Measurements from ENCODE around the gene NEK5.
A peak's percentile ranks its signal among the peaks of the same experiment; 100 is the strongest.

Gene NEK5

DNA sequence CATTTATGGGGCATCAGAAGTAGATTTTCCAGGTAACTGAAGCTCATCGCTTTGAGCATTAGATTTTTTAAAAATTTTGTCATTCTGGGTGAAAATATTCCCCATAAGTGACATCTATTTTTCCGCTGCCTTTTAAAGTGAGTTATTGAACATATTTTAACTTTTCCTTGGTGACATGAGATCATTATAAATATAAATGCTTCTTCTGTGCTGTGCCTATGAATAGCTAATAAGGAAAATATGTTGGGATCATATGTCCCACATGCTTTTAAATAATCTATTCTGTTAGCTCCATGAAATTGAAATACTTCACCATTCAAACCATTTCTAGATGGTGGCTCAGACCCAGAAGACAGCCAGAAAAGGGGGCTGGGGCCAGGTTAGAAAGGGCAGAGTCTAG, 131.7 kb downstream of the NEK5 start:
- no peak overlapping the region for H3K4me3 ChIP-seq (ENCODE audit: control insufficient read depth, low read depth, low read length)
- no peak for DNase-seq (ENCODE audit: low read depth)
- TF ChIP-seq, protein P1, sequence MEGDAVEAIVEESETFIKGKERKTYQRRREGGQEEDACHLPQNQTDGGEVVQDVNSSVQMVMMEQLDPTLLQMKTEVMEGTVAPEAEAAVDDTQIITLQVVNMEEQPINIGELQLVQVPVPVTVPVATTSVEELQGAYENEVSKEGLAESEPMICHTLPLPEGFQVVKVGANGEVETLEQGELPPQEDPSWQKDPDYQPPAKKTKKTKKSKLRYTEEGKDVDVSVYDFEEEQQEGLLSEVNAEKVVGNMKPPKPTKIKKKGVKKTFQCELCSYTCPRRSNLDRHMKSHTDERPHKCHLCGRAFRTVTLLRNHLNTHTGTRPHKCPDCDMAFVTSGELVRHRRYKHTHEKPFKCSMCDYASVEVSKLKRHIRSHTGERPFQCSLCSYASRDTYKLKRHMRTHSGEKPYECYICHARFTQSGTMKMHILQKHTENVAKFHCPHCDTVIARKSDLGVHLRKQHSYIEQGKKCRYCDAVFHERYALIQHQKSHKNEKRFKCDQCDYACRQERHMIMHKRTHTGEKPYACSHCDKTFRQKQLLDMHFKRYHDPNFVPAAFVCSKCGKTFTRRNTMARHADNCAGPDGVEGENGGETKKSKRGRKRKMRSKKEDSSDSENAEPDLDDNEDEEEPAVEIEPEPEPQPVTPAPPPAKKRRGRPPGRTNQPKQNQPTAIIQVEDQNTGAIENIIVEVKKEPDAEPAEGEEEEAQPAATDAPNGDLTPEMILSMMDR (IDR thresholded peaks at IDR 0.05; ENCODE audit: control insufficient read depth, insufficient read depth, low read depth, low read length, missing control alignments) = no peak

DNA sequence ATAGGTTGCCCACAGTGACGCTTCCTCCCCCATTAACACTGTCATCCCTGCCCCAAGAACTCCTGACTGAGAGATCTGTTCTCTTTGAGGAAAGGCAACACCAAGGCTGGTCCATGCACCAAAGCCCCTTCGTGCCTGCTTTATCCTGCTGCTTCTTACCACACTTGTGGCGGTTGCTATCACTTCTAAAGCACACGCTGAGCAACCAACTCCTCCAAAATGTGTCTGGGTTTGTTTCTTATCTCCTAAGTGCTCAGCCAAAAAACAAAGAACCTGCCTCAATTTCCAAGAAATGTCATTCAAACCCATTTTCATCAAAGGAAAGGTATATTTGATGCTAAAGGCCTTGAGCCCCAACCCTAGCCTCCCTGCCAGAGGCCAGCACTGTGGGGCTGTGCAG, 132.2 kb downstream of the NEK5 start:
- no peak for DNase-seq (ENCODE audit: low read depth)
- TF ChIP-seq, protein P1 (IDR thresholded peaks at IDR 0.05; ENCODE audit: control insufficient read depth, insufficient read depth, low read depth, low read length, missing control alignments) = no peak

DNA sequence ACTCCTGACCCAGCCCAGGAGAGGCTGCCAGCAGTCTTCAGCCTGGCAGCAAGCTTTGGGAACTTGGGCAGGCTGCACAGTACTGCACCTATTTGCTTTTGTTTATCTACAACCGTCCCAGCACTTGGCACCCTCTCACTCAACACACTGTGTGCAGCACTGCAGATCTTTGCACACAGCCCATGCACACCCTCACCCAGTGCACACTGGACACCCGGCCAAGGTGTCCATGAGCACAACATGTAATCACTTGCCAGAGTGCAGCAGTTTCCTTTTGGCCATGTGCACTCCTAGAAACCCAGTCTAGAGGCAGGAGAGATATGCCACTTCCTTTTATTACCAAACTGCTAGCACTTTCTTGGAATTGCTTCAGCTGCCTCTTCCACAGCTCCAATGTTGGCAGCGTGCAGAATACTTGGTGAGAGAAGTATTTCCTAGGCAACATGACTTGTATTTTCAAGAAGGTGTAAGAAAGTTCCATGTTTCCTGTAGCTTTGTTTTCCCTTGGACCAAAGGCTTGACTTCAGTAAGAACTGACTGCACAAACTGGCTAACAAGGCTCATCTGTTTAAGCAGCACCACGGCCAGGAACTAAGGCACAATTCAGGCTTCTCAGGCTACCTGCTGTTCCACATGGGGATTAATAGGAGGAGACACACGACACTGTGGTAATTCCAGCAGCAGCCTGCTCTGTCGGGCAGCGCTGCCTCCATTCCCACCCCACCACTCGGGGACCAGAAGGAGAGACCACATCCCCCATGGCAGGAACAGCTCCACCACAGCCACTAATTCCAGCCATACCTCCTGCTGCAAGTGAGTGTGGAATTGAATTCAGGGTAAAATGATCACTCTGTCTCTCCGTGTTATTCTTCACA, 133.0 kb downstream of the NEK5 start:
- DNase-seq (ENCODE audit: low read depth) = peak; percentile 7
- TF ChIP-seq, protein P1 (IDR thresholded peaks at IDR 0.05; ENCODE audit: control insufficient read depth, insufficient read depth, low read depth, low read length, missing control alignments) = no peak
- no peak overlapping the region for H3K4me3 ChIP-seq (ENCODE audit: control insufficient read depth, low read depth, low read length)

More for the DNA sequence above, 132.2 kb downstream of the NEK5 start:
- no peak overlapping the region for H3K4me3 ChIP-seq (ENCODE audit: control insufficient read depth, low read depth, low read length)

DNA sequence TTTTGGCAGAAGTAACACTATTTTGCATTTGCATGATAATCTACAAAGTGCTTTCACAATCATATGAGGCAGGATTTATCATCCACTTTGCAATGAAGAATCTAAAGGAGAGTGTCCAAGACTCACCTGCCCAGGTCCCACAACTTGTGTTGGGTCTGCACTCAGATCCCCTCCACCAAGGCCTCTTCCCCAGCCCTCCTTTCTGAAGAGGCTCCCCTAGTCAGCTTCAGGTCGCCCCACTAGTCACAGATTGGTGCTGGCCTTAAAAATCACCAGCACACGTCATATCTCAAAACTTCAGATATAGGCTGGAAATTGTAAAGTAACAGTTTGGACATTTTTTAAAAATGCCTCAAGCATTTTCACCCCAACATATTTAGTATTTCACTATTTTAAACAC, 135.2 kb downstream of the NEK5 start:
- no peak overlapping the region for H3K4me3 ChIP-seq (ENCODE audit: control insufficient read depth, low read depth, low read length)
- DNase-seq (ENCODE audit: low read depth) = no peak
- TF ChIP-seq, protein P1 (IDR thresholded peaks at IDR 0.05; ENCODE audit: control insufficient read depth, insufficient read depth, low read depth, low read length, missing control alignments) = no peak

DNA sequence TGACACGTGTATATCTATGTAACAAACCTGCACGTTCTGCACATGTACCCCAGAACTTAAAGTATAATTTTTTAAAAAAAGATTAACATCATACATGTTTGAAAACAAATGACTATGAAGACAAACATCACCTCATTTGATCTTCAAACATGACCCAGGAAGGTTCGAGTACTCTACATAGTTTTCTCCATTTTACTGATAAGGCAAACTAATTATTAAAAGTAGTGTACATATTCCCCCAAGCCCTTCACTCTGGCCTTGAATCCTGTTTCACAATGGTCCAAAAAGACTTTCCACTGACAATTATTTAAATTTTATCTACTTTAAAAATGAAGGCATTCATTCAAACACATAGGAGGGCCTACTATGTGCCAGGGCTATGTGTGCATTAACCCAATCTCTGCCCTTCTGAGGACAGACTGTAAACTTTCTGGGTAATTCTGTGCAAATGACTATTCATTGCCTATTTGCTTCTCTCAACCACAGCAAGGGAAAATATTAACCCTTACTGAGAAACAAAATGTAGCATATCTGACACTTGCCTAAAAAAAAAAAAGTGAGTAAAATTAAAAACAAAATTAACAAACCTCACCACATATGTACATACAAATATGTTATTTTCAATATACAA, 139.8 kb downstream of the NEK5 start:
- TF ChIP-seq, protein P1 (IDR thresholded peaks at IDR 0.05; ENCODE audit: control insufficient read depth, insufficient read depth, low read depth, low read length, missing control alignments) = no peak
- no peak overlapping the region for H3K4me3 ChIP-seq (ENCODE audit: control insufficient read depth, low read depth, low read length)
- DNase-seq (ENCODE audit: low read depth) = no peak
